SU-DHL-6 (cell line): ENCODE results near the gene NPW.

Source experiments
- EZH2phosphoT487 ChIP-seq: fragments of 200-600 bp; sonication (generic), shearing (Covaris generic); conservative IDR thresholded peaks from 2 replicates; pipeline ENCODE4 v1.6.1; 2018; ENCODE audit warnings: mild to moderate bottlenecking, antibody characterized with exemption, low read length, moderate library complexity, mixed read lengths
- TF ChIP-seq, protein P1 (sequence below): fragments of 200-600 bp; sonication (generic); IDR thresholded peaks from one replicate; pipeline ENCODE4 v1.5.1; 2017; ENCODE audit warnings: antibody characterized with exemption, mild to moderate bottlenecking, low read length, moderate library complexity; ENCODE audit not compliant: insufficient read depth, poor library complexity, severe bottlenecking

DNA sequence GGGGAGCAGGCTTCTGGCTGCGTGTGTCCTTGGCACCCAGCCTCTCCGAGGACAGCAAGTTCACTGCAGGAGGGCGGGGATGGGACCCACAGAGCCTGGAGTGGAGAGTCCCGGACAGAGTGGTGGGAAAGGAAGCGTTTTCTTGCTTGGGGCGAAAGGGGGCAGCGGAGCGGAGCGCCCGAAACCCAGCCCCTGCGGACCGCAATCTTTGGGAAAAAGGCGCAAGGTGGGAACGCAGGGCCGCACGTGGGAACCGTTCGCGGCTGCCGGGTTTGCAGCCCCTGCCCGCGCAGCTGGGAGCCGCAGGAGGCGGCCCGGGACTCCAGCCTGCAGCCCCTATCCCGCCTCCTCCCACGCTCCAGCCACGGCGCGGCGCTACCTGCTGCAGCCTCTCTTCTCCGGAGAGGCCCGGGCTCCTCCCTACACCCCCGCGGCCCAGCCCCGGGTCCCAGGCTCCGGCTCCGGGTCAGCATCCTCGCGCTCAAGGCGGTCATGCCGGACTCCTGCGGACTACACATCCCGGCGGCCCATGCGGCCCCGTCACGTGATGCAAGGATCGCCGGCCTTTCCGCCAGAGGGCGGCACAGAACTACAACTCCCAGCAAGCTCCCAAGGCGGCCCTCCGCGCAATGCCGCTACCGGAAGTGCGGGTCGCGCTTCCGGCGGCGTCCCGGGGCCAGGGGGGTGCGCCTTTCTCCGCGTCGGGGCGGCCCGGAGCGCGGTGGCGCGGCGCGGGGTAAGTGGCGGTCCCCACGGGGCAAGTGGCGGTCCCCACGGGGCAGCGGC, 27.9 kb downstream of the NPW start, which contains the start of the genes NTHL1 and TSC2:
- TF ChIP-seq, protein P1, sequence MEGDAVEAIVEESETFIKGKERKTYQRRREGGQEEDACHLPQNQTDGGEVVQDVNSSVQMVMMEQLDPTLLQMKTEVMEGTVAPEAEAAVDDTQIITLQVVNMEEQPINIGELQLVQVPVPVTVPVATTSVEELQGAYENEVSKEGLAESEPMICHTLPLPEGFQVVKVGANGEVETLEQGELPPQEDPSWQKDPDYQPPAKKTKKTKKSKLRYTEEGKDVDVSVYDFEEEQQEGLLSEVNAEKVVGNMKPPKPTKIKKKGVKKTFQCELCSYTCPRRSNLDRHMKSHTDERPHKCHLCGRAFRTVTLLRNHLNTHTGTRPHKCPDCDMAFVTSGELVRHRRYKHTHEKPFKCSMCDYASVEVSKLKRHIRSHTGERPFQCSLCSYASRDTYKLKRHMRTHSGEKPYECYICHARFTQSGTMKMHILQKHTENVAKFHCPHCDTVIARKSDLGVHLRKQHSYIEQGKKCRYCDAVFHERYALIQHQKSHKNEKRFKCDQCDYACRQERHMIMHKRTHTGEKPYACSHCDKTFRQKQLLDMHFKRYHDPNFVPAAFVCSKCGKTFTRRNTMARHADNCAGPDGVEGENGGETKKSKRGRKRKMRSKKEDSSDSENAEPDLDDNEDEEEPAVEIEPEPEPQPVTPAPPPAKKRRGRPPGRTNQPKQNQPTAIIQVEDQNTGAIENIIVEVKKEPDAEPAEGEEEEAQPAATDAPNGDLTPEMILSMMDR = no peak
- TF ChIP-seq EZH2phosphoT487 = no peak
